T-helper 1 cell treated with Interleukin-12 subunit alpha and Interleukin-12 subunit beta and Interleukin-4 antibody, amounts not matched to agents 30 μg/mL and 1 μg/mL, for 36 hours (primary cell): ENCODE data around the gene LIPM.
"Not testable (repeated sequence)": the region's sequence is repeated elsewhere in the genome, so short reads cannot be mapped to it uniquely, and the experiment has no call there.

ENCODE experiments used
- H3K27ac Mint-ChIP-seq: one replicate; pipeline ENCODE4 v1.8.0; 2021; ENCODE audit warnings: mild to moderate bottlenecking, mixed read lengths
- H3K27me3 Mint-ChIP-seq: one replicate; pipeline ENCODE4 v1.8.0; 2021; ENCODE audit warnings: low read depth, mixed read lengths
- H3K36me3 Mint-ChIP-seq: one replicate; pipeline ENCODE4 v1.8.0; 2021; ENCODE audit warnings: low read depth, mixed read lengths
- H3K4me1 Mint-ChIP-seq: one replicate; pipeline ENCODE4 v1.8.0; 2021; ENCODE audit warnings: low read depth, mixed read lengths
- H3K4me3 Mint-ChIP-seq: one replicate; pipeline ENCODE4 v1.8.0; 2021; ENCODE audit warnings: mild to moderate bottlenecking, moderate library complexity, mixed read lengths
- H3K9me3 Mint-ChIP-seq: one replicate; pipeline ENCODE4 v1.8.0; 2021; ENCODE audit warnings: mixed read lengths

The LIPM gene

GRCh38 chr10:88819290-88819689 lies 16.8 kb downstream of the LIPM start:
- no peaks in the 10 kb centered on the region for H3K9me3 Mint-ChIP-seq
- peaks cover 7% of the 10 kb centered on the region for H3K36me3 Mint-ChIP-seq
- H3K4me1 Mint-ChIP-seq = peaks cover 24% of the 10 kb centered on the region
- peaks cover 12% of the 10 kb centered on the region for H3K27me3 Mint-ChIP-seq
- H3K27ac Mint-ChIP-seq = no peak overlapping the region
- no peak overlapping the region for H3K4me3 Mint-ChIP-seq

GRCh38 chr10:88820748-88821401 lies 18.3 kb downstream of the LIPM start:
- H3K4me1 Mint-ChIP-seq = peaks cover 26% of the 10 kb centered on the region
- no peaks in the 10 kb centered on the region for H3K9me3 Mint-ChIP-seq

GRCh38 chr10:88826388-88826787 lies 23.9 kb downstream of the LIPM start:
- Mint-ChIP-seq H3K4me1 (peaks cover 60% of the 10 kb centered on the region), H3K27me3 (no peaks in the 10 kb centered on the region), H3K36me3 (peaks cover 12% of the 10 kb centered on the region), H3K4me3 (peak overlapping the region; percentile 61), H3K9me3 (no peaks in the 10 kb centered on the region), H3K27ac (peak overlapping the region; percentile 85)

More at GRCh38 chr10:88820748-88821401, 18.3 kb downstream of the LIPM start:
- H3K36me3 Mint-ChIP-seq = peaks cover 8% of the 10 kb centered on the region
- H3K4me3 Mint-ChIP-seq = no peak overlapping the region
- peaks cover 6% of the 10 kb centered on the region for H3K27me3 Mint-ChIP-seq
- H3K27ac Mint-ChIP-seq = no peak overlapping the region

- peaks cover 66% of the 10 kb centered on the region for H3K4me1 Mint-ChIP-seq
- H3K4me3 Mint-ChIP-seq = no peak overlapping the region
- H3K9me3 Mint-ChIP-seq = no peaks in the 10 kb centered on the region
- H3K27me3 Mint-ChIP-seq = no peaks in the 10 kb centered on the region
- no peak overlapping the region for H3K27ac Mint-ChIP-seq
- peaks cover 12% of the 10 kb centered on the region for H3K36me3 Mint-ChIP-seq
These were observed 25.1 kb downstream of the LIPM start for GRCh38 chr10:88827671-88828070.

GRCh38 chr10:88828310-88828709 lies 25.8 kb downstream of the LIPM start:
- Mint-ChIP-seq H3K27ac (no peak overlapping the region), H3K27me3 (no peaks in the 10 kb centered on the region), H3K9me3 (no peaks in the 10 kb centered on the region), H3K36me3 (peaks cover 12% of the 10 kb centered on the region), H3K4me1 (peaks cover 67% of the 10 kb centered on the region), H3K4me3 (no peak overlapping the region)

- Mint-ChIP-seq H3K27ac (no peak overlapping the region), H3K4me1 (peaks cover 58% of the 10 kb centered on the region), H3K4me3 (no peak overlapping the region)
These were observed 28.2 kb downstream of the LIPM start for GRCh38 chr10:88830643-88831268.

GRCh38 chr10:88831709-88832108 lies 29.2 kb downstream of the LIPM start:
- peaks cover 2% of the 10 kb centered on the region for H3K36me3 Mint-ChIP-seq
- no peaks in the 10 kb centered on the region for H3K9me3 Mint-ChIP-seq
- peak overlapping the region; percentile 7 for H3K4me3 Mint-ChIP-seq
- peak overlapping the region; percentile 55 for H3K27ac Mint-ChIP-seq
- H3K27me3 Mint-ChIP-seq = no peaks in the 10 kb centered on the region
- H3K4me1 Mint-ChIP-seq = peaks cover 51% of the 10 kb centered on the region

More at GRCh38 chr10:88830643-88831268, 28.2 kb downstream of the LIPM start:
- no peaks in the 10 kb centered on the region for H3K9me3 Mint-ChIP-seq
- no peaks in the 10 kb centered on the region for H3K27me3 Mint-ChIP-seq
- peaks cover 6% of the 10 kb centered on the region for H3K36me3 Mint-ChIP-seq

GRCh38 chr10:88832376-88832775 lies 29.8 kb downstream of the LIPM start:
- H3K4me1 Mint-ChIP-seq = peaks cover 45% of the 10 kb centered on the region
- no peak overlapping the region for H3K27ac Mint-ChIP-seq
- no peak overlapping the region for H3K4me3 Mint-ChIP-seq
- no peaks in the 10 kb centered on the region for H3K9me3 Mint-ChIP-seq
- no peaks in the 10 kb centered on the region for H3K36me3 Mint-ChIP-seq
- no peaks in the 10 kb centered on the region for H3K27me3 Mint-ChIP-seq

GRCh38 chr10:88833156-88833555 lies 30.6 kb downstream of the LIPM start:
- H3K36me3 Mint-ChIP-seq = no peaks in the 10 kb centered on the region
- no peaks in the 10 kb centered on the region for H3K27me3 Mint-ChIP-seq
- H3K9me3 Mint-ChIP-seq = no peaks in the 10 kb centered on the region

GRCh38 chr10:88833723-88834122 lies 31.2 kb downstream of the LIPM start:
- H3K4me3 Mint-ChIP-seq = no peak overlapping the region
- H3K9me3 Mint-ChIP-seq = no peaks in the 10 kb centered on the region
- H3K4me1 Mint-ChIP-seq = peaks cover 35% of the 10 kb centered on the region
- H3K27me3 Mint-ChIP-seq = no peaks in the 10 kb centered on the region
- H3K36me3 Mint-ChIP-seq = no peaks in the 10 kb centered on the region
- H3K27ac Mint-ChIP-seq = peak overlapping the region; percentile 78

More at GRCh38 chr10:88833156-88833555, 30.6 kb downstream of the LIPM start:
- H3K27ac Mint-ChIP-seq = no peak overlapping the region
- H3K4me1 Mint-ChIP-seq = peaks cover 39% of the 10 kb centered on the region
- no peak overlapping the region for H3K4me3 Mint-ChIP-seq

GRCh38 chr10:88835096-88835909 lies 32.8 kb downstream of the LIPM start:
- Mint-ChIP-seq H3K4me1 (peaks cover 28% of the 10 kb centered on the region), H3K27me3 (no peaks in the 10 kb centered on the region), H3K9me3 (no peaks in the 10 kb centered on the region), H3K27ac (peak overlapping the region; percentile 28), H3K36me3 (no peaks in the 10 kb centered on the region), H3K4me3 (no peak overlapping the region)

GRCh38 chr10:88835910-88836221 lies 33.3 kb downstream of the LIPM start:
- Mint-ChIP-seq H3K4me3 (no peak overlapping the region), H3K27ac (no peak overlapping the region), H3K4me1 (peaks cover 25% of the 10 kb centered on the region), H3K9me3 (no peaks in the 10 kb centered on the region), H3K36me3 (no peaks in the 10 kb centered on the region), H3K27me3 (no peaks in the 10 kb centered on the region)

- H3K9me3 Mint-ChIP-seq, H3K27ac Mint-ChIP-seq, H3K4me3 Mint-ChIP-seq, H3K36me3 Mint-ChIP-seq, H3K27me3 Mint-ChIP-seq: not testable (repeated sequence)
- H3K4me1 Mint-ChIP-seq = peaks cover 18% of the 10 kb centered on the region
These were observed 35.1 kb downstream of the LIPM start for GRCh38 chr10:88837632-88838031.

GRCh38 chr10:88838766-88839350 lies 36.3 kb downstream of the LIPM start:
- Mint-ChIP-seq H3K9me3 (no peaks in the 10 kb centered on the region), H3K27ac (no peak overlapping the region), H3K27me3 (peaks cover 7% of the 10 kb centered on the region), H3K4me3 (no peak overlapping the region), H3K4me1 (peaks cover 5% of the 10 kb centered on the region), H3K36me3 (no peaks in the 10 kb centered on the region)
